Measurements from ENCODE around the gene WDFY1. TPM values are rescaled to one million over a fixed set of nuclear protein-coding genes. Genes with fewer than 3 reads are reported as not detected.
A peak's percentile ranks its signal among the peaks of the same experiment; 100 is the strongest.

The WDFY1 gene
- total and polyA plus RNA-seq, 5 donors from 2014 or later: 24.9 to 67.1 (median 26.2) TPM

- Mint-ChIP-seq H3K4me1 (peaks cover 8 to 16% (median 10%) of the 10 kb centered on the region in 4 donors), H3K36me3 (peaks cover 53% of the 10 kb centered on the region), H3K9me3 (no peaks in the 10 kb centered on the region), H3K27me3 (no peaks in the 10 kb centered on the region), H3K4me3 (no peak overlapping the region), H3K27ac (peak overlapping the region in 1 of 3 donors; percentile 87)
- DNase-seq: peak in 1 of 3 donors; percentile 26
- Histone ChIP-seq H3K4me3 (ENCODE audit: low read depth, low read length) (no peak overlapping the region), H3K36me3 (ENCODE audit: control insufficient read depth, insufficient read depth, low read length) (peaks cover 54% of the 10 kb centered on the region), H3K27ac (ENCODE audit: insufficient read depth, low read length, poor library complexity, severe bottlenecking) (no peak overlapping the region), H3K4me1 (ENCODE audit: control insufficient read depth, insufficient read depth, low read length, poor library complexity, severe bottlenecking) (no peaks in the 10 kb centered on the region), H3K27me3 (ENCODE audit: control insufficient read depth, insufficient read depth, low read length) (no peaks in the 10 kb centered on the region), H3K9me3 (ENCODE audit: control insufficient read depth in 2 of 2, low read length in 2 of 2) (no peaks in the 10 kb centered on the region)
- no peak for ATAC-seq (ENCODE audit: low read depth in 2 of 2)
These were observed 47.3 kb downstream of the WDFY1 start for GRCh38 chr2:223897669-223898330.

- H3K36me3 Mint-ChIP-seq: peaks cover 58% of the 10 kb centered on the region
- peak in 1 of 2 donors; percentile 35 for ATAC-seq (ENCODE audit: low read depth in 2 of 2)
These were observed 48.3 kb downstream of the WDFY1 start for GRCh38 chr2:223896833-223897311.

GRCh38 chr2:223894968-223895367, 50.2 kb downstream of the WDFY1 start:
- H3K4me3 ChIP-seq (ENCODE audit: low read depth, low read length): no peak overlapping the region
- H3K27me3 ChIP-seq (ENCODE audit: control insufficient read depth, insufficient read depth, low read length): no peaks in the 10 kb centered on the region
- no peaks in the 10 kb centered on the region for H3K4me1 ChIP-seq (ENCODE audit: control insufficient read depth, insufficient read depth, low read length, poor library complexity, severe bottlenecking)
- Mint-ChIP-seq H3K4me3 (no peak overlapping the region), H3K4me1 (peaks cover 8 to 16% (median 10%) of the 10 kb centered on the region in 4 donors), H3K27me3 (no peaks in the 10 kb centered on the region), H3K36me3 (peaks cover 42% of the 10 kb centered on the region), H3K9me3 (no peaks in the 10 kb centered on the region), H3K27ac (peak overlapping the region in 1 of 3 donors; percentile 23)
- peaks cover 43% of the 10 kb centered on the region for H3K36me3 ChIP-seq (ENCODE audit: control insufficient read depth, insufficient read depth, low read length)
- H3K27ac ChIP-seq (ENCODE audit: insufficient read depth, low read length, poor library complexity, severe bottlenecking): no peak overlapping the region
- DNase-seq: no peak
- ATAC-seq (ENCODE audit: low read depth in 2 of 2): no peak
- H3K9me3 ChIP-seq (ENCODE audit: control insufficient read depth in 2 of 2, low read length in 2 of 2): no peaks in the 10 kb centered on the region

More at GRCh38 chr2:223896833-223897311, 48.3 kb downstream of the WDFY1 start:
- H3K4me3 ChIP-seq (ENCODE audit: low read depth, low read length): no peak overlapping the region
- no peaks in the 10 kb centered on the region for H3K9me3 ChIP-seq (ENCODE audit: control insufficient read depth in 2 of 2, low read length in 2 of 2)
- peak in 1 of 3 donors; percentile 36 for DNase-seq
- H3K4me1 ChIP-seq (ENCODE audit: control insufficient read depth, insufficient read depth, low read length, poor library complexity, severe bottlenecking): no peaks in the 10 kb centered on the region
- Mint-ChIP-seq H3K4me3 (no peak overlapping the region), H3K27ac (peak overlapping the region in 1 of 3 donors; percentile 26), H3K27me3 (no peaks in the 10 kb centered on the region), H3K9me3 (no peaks in the 10 kb centered on the region), H3K4me1 (peaks cover 8 to 16% (median 10%) of the 10 kb centered on the region in 4 donors)
- H3K27me3 ChIP-seq (ENCODE audit: control insufficient read depth, insufficient read depth, low read length): no peaks in the 10 kb centered on the region
- H3K36me3 ChIP-seq (ENCODE audit: control insufficient read depth, insufficient read depth, low read length): peaks cover 54% of the 10 kb centered on the region
- no peak overlapping the region for H3K27ac ChIP-seq (ENCODE audit: insufficient read depth, low read length, poor library complexity, severe bottlenecking)

- Histone ChIP-seq H3K27ac (ENCODE audit: insufficient read depth, low read length, poor library complexity, severe bottlenecking) (no peak overlapping the region), H3K36me3 (ENCODE audit: control insufficient read depth, insufficient read depth, low read length) (peaks cover 47% of the 10 kb centered on the region), H3K4me3 (ENCODE audit: low read depth, low read length) (no peak overlapping the region), H3K9me3 (ENCODE audit: control insufficient read depth in 2 of 2, low read length in 2 of 2) (no peaks in the 10 kb centered on the region), H3K27me3 (ENCODE audit: control insufficient read depth, insufficient read depth, low read length) (no peaks in the 10 kb centered on the region), H3K4me1 (ENCODE audit: control insufficient read depth, insufficient read depth, low read length, poor library complexity, severe bottlenecking) (no peaks in the 10 kb centered on the region)
- Mint-ChIP-seq H3K36me3 (peaks cover 35% of the 10 kb centered on the region), H3K4me1 (peaks cover 6 to 16% (median 9%) of the 10 kb centered on the region in 4 donors), H3K4me3 (no peak overlapping the region), H3K27me3 (no peaks in the 10 kb centered on the region), H3K9me3 (no peaks in the 10 kb centered on the region), H3K27ac (no peak overlapping the region)
- ATAC-seq (ENCODE audit: low read depth in 2 of 2) (no peak), DNase-seq (no peak)
These were observed 51.1 kb downstream of the WDFY1 start for GRCh38 chr2:223894009-223894408.

GRCh38 chr2:223890721-223891120, 54.4 kb downstream of the WDFY1 start:
- H3K27me3 Mint-ChIP-seq: no peaks in the 10 kb centered on the region
- Histone ChIP-seq H3K27me3 (ENCODE audit: control insufficient read depth, insufficient read depth, low read length) (no peaks in the 10 kb centered on the region), H3K4me3 (ENCODE audit: low read depth, low read length) (no peak overlapping the region), H3K36me3 (ENCODE audit: control insufficient read depth, insufficient read depth, low read length) (peaks cover 49% of the 10 kb centered on the region), H3K27ac (ENCODE audit: insufficient read depth, low read length, poor library complexity, severe bottlenecking) (no peak overlapping the region), H3K4me1 (ENCODE audit: control insufficient read depth, insufficient read depth, low read length, poor library complexity, severe bottlenecking) (no peaks in the 10 kb centered on the region), H3K9me3 (ENCODE audit: control insufficient read depth in 2 of 2, low read length in 2 of 2) (no peaks in the 10 kb centered on the region)
- no peak for ATAC-seq (ENCODE audit: low read depth in 2 of 2)
- H3K36me3 Mint-ChIP-seq: peaks cover 38% of the 10 kb centered on the region
- H3K4me1 Mint-ChIP-seq: peaks cover 0 to 5% (median 0%) of the 10 kb centered on the region in 4 donors
- no peak for DNase-seq
- H3K27ac Mint-ChIP-seq: no peak overlapping the region
- no peak overlapping the region for H3K4me3 Mint-ChIP-seq
- peaks cover 0 to 2% (median 0%) of the 10 kb centered on the region in 7 donors for H3K9me3 Mint-ChIP-seq

GRCh38 chr2:223889229-223889628, 55.9 kb downstream of the WDFY1 start:
- peaks cover 0 to 5% (median 0%) of the 10 kb centered on the region in 4 donors for H3K4me1 Mint-ChIP-seq
- Histone ChIP-seq H3K36me3 (ENCODE audit: control insufficient read depth, insufficient read depth, low read length) (peaks cover 47% of the 10 kb centered on the region), H3K27me3 (ENCODE audit: control insufficient read depth, insufficient read depth, low read length) (no peaks in the 10 kb centered on the region), H3K27ac (ENCODE audit: insufficient read depth, low read length, poor library complexity, severe bottlenecking) (no peak overlapping the region), H3K4me1 (ENCODE audit: control insufficient read depth, insufficient read depth, low read length, poor library complexity, severe bottlenecking) (no peaks in the 10 kb centered on the region), H3K4me3 (ENCODE audit: low read depth, low read length) (no peak overlapping the region), H3K9me3 (ENCODE audit: control insufficient read depth in 2 of 2, low read length in 2 of 2) (no peaks in the 10 kb centered on the region)
- H3K27me3 Mint-ChIP-seq: no peaks in the 10 kb centered on the region
- peaks cover 0 to 2% (median 0%) of the 10 kb centered on the region in 7 donors for H3K9me3 Mint-ChIP-seq
- H3K27ac Mint-ChIP-seq: peak overlapping the region in 1 of 3 donors; percentile 32
- peaks cover 40% of the 10 kb centered on the region for H3K36me3 Mint-ChIP-seq
- no peak for DNase-seq
- H3K4me3 Mint-ChIP-seq: no peak overlapping the region
- ATAC-seq (ENCODE audit: low read depth in 2 of 2): no peak

- H3K9me3 ChIP-seq (ENCODE audit: control insufficient read depth in 2 of 2, low read length in 2 of 2): no peaks in the 10 kb centered on the region
- peaks cover 32% of the 10 kb centered on the region for H3K36me3 Mint-ChIP-seq
- H3K27ac ChIP-seq (ENCODE audit: insufficient read depth, low read length, poor library complexity, severe bottlenecking): no peak overlapping the region
- no peak overlapping the region for H3K27ac Mint-ChIP-seq
- H3K27me3 ChIP-seq (ENCODE audit: control insufficient read depth, insufficient read depth, low read length): no peaks in the 10 kb centered on the region
- DNase-seq: no peak
- H3K4me1 Mint-ChIP-seq: peaks cover 0 to 5% (median 0%) of the 10 kb centered on the region in 4 donors
- H3K4me3 ChIP-seq (ENCODE audit: low read depth, low read length): no peak overlapping the region
- H3K9me3 Mint-ChIP-seq: peaks cover 0 to 2% (median 0%) of the 10 kb centered on the region in 7 donors
- H3K36me3 ChIP-seq (ENCODE audit: control insufficient read depth, insufficient read depth, low read length): peaks cover 43% of the 10 kb centered on the region
- no peaks in the 10 kb centered on the region for H3K27me3 Mint-ChIP-seq
- H3K4me1 ChIP-seq (ENCODE audit: control insufficient read depth, insufficient read depth, low read length, poor library complexity, severe bottlenecking): no peaks in the 10 kb centered on the region
- H3K4me3 Mint-ChIP-seq: no peak overlapping the region
- no peak for ATAC-seq (ENCODE audit: low read depth in 2 of 2)
These were observed 56.9 kb downstream of the WDFY1 start for GRCh38 chr2:223888251-223888650.

- H3K4me3 Mint-ChIP-seq: no peak overlapping the region
- no peaks in the 10 kb centered on the region for H3K4me1 ChIP-seq (ENCODE audit: control insufficient read depth, insufficient read depth, low read length, poor library complexity, severe bottlenecking)
- H3K36me3 ChIP-seq (ENCODE audit: control insufficient read depth, insufficient read depth, low read length): peaks cover 44% of the 10 kb centered on the region
- H3K27ac Mint-ChIP-seq: no peak overlapping the region
- no peak for ATAC-seq (ENCODE audit: low read depth in 2 of 2)
- H3K36me3 Mint-ChIP-seq: peaks cover 29% of the 10 kb centered on the region
- H3K27me3 ChIP-seq (ENCODE audit: control insufficient read depth, insufficient read depth, low read length): no peaks in the 10 kb centered on the region
- H3K9me3 ChIP-seq (ENCODE audit: control insufficient read depth in 2 of 2, low read length in 2 of 2): no peaks in the 10 kb centered on the region
- H3K27me3 Mint-ChIP-seq: no peaks in the 10 kb centered on the region
- no peak for DNase-seq
- no peak overlapping the region for H3K4me3 ChIP-seq (ENCODE audit: low read depth, low read length)
- H3K9me3 Mint-ChIP-seq: peaks cover 0 to 2% (median 0%) of the 10 kb centered on the region in 7 donors
- H3K27ac ChIP-seq (ENCODE audit: insufficient read depth, low read length, poor library complexity, severe bottlenecking): no peak overlapping the region
- H3K4me1 Mint-ChIP-seq: peaks cover 0 to 5% (median 0%) of the 10 kb centered on the region in 4 donors
These were observed 58.0 kb downstream of the WDFY1 start for GRCh38 chr2:223887127-223887526.

All from CD4-positive, CD25-positive, alpha-beta regulatory T cell (primary cell).